Endothelial cell of umbilical vein (primary cell): ENCODE results near the gene RNF217. TPM values are rescaled to one million over a fixed set of nuclear protein-coding genes. Genes with fewer than 3 reads are reported as not detected.

Experiments
- BruUV-seq: library from RNA; stranded (reverse); fragments of 400-500 nt; replicated peaks from 2 replicates; lab custom pipeline; 2021; lab: Mats Ljungman, UMichigan
- CTCF ChIA-PET: fragments of 300-600, 350-600 bp; sonication (Branson Sonifier 250); formaldehyde crosslinking; loops from one replicate; lab custom pipeline; 2021; ENCODE audit warnings: antibody characterized with exemption, inconsistent platforms; lab: Charles Lee
- POLR2A ChIA-PET: fragments of 300-600, 350-600 bp; sonication (Branson Sonifier 250); formaldehyde crosslinking; loops from one replicate; lab custom pipeline; 2021; ENCODE audit warnings: antibody characterized with exemption, inconsistent platforms; lab: Charles Lee
- DNase-seq: peaks from one replicate; pipeline ENCODE4 v3.0.0-alpha.2; 2011; ENCODE audit warnings: low read depth, low spot score
- FAIRE-seq: peaks from 2 replicates; lab custom pipeline; 2011; peaks lifted over from hg19 to GRCh38; lab: Jason Lieb, UNC
- H2AFZ ChIP-seq: 2 replicates; pipeline ENCODE4 v1.6.0; 2012; ENCODE audit warnings: low read depth, low read length, control low read depth, inconsistent platforms
- H3K27ac ChIP-seq: 2 replicates; pipeline ENCODE4 v1.5.1; 2011; ENCODE audit warnings: low read depth, mild to moderate bottlenecking, control low read depth, low read length, moderate library complexity; ENCODE audit not compliant: insufficient read depth
- H3K27me3 ChIP-seq, 2 experiments: 2 replicates each; pipeline versions ENCODE4 v1.6.0 to v1.6.1; 2011; ENCODE audit warnings: low read length in 2 of 2, mixed read lengths in 1 of 2; ENCODE audit not compliant: control insufficient read depth in 2 of 2, insufficient read depth in 2 of 2
- H3K36me3 ChIP-seq, 2 experiments: 2 replicates in 1 of 2; 3 replicates in 1 of 2; pipeline ENCODE4 v1.5.1; 2011; ENCODE audit warnings: low read length in 2 of 2, mild to moderate bottlenecking in 1 of 2, moderate library complexity in 1 of 2; ENCODE audit not compliant: control insufficient read depth in 2 of 2, insufficient read depth in 2 of 2; ENCODE audit errors: extremely low read depth in 1 of 2
- H3K4me1 ChIP-seq: 3 replicates; pipeline ENCODE4 v1.5.1; 2011; ENCODE audit warnings: mild to moderate bottlenecking, low read length; ENCODE audit not compliant: control insufficient read depth, insufficient read depth; ENCODE audit errors: extremely low read depth
- H3K4me2 ChIP-seq: 2 replicates; pipeline ENCODE4 v1.6.1; 2011; ENCODE audit warnings: low read length, control low read depth, mixed read lengths; ENCODE audit not compliant: insufficient read depth
- H3K4me3 ChIP-seq, 3 experiments: fragments of 200-600 bp in 1 of 3; sonication (generic), shearing (Covaris generic) in 1 of 3; replicated peaks in 1 of 3; 2 replicates each; pipeline ENCODE4 v1.5.1; 2011 to 2016; ENCODE audit warnings: control low read depth in 3 of 3, low read length in 3 of 3, mild to moderate bottlenecking in 2 of 3, inconsistent platforms in 1 of 3, low read depth in 1 of 3, moderate library complexity in 1 of 3; ENCODE audit not compliant: insufficient read depth in 1 of 3
- H3K79me2 ChIP-seq: 2 replicates; pipeline ENCODE4 v1.6.0; 2012; ENCODE audit warnings: low read length, inconsistent platforms; ENCODE audit not compliant: control insufficient read depth, insufficient read depth
- H3K9ac ChIP-seq: replicated peaks from 2 replicates; pipeline ENCODE3; 2011; ENCODE audit warnings: low read length, control low read depth; ENCODE audit not compliant: insufficient read depth; ENCODE audit errors: extremely low read depth
- H3K9me1 ChIP-seq: replicated peaks from 3 replicates; pipeline ENCODE4 v1.6.0; 2011; ENCODE audit warnings: mild to moderate bottlenecking, low read length; ENCODE audit not compliant: control insufficient read depth, insufficient read depth; ENCODE audit errors: extremely low read depth
- H3K9me3 ChIP-seq: replicated peaks from 2 replicates; pipeline ENCODE4 v1.5.1; 2012; ENCODE audit warnings: low read length, inconsistent platforms; ENCODE audit not compliant: control insufficient read depth, insufficient read depth
- H4K20me1 ChIP-seq: replicated peaks from 2 replicates; pipeline ENCODE3; 2011; ENCODE audit warnings: mild to moderate bottlenecking, low read length; ENCODE audit not compliant: control insufficient read depth, insufficient read depth; ENCODE audit errors: extremely low read depth
- EZH2 ChIP-seq: IDR thresholded peaks from 2 replicates; pipeline ENCODE4 v1.6.1; 2012; ENCODE audit warnings: borderline replicate concordance, low read depth, mild to moderate bottlenecking, moderate library complexity, low read length, inconsistent platforms; ENCODE audit not compliant: severe bottlenecking
- FOS ChIP-seq: IDR thresholded peaks from 2 replicates; pipeline ENCODE4 v1.6.1; 2011; ENCODE audit warnings: mild to moderate bottlenecking, low read length, moderate library complexity, borderline replicate concordance; ENCODE audit not compliant: insufficient read depth
- GATA2 ChIP-seq: IDR thresholded peaks from 2 replicates; pipeline ENCODE4 v1.7.0; 2011; ENCODE audit warnings: low read depth, mild to moderate bottlenecking, moderate library complexity, mixed read lengths, low read length; ENCODE audit not compliant: insufficient read length, insufficient read depth
- JUN ChIP-seq: IDR thresholded peaks from 2 replicates; pipeline ENCODE4 v1.6.1; 2011; ENCODE audit warnings: borderline replicate concordance, low read depth; ENCODE audit not compliant: insufficient read length, insufficient read depth
- MYC ChIP-seq: IDR thresholded peaks from one replicate; pipeline ENCODE4 v1.6.1; 2011; ENCODE audit warnings: mild to moderate bottlenecking, low read depth, low read length
- POLR2A ChIP-seq: IDR thresholded peaks from 2 replicates; pipeline ENCODE4 v1.6.1; 2012; ENCODE audit warnings: low read depth, mild to moderate bottlenecking, control low read depth, low read length
- POLR2AphosphoS5 ChIP-seq: IDR thresholded peaks from 2 replicates; pipeline ENCODE4 v1.6.1; 2012; ENCODE audit warnings: low read depth, mild to moderate bottlenecking, control low read depth, low read length, moderate library complexity; ENCODE audit not compliant: insufficient read depth
- dilution Hi-C: fragments of 300-500 bp; cut with MboI; formaldehyde crosslinking; loops from one replicate; pipeline ENCODE4 v1.15.0; 2019; ENCODE audit warnings: low sequenced_read_pairs; ENCODE audit not compliant: extremely low pct_ligation_motif_present
- intact Hi-C: fragments of 100-400 bp; cut with micrococcal nuclease; formaldehyde crosslinking; loops from one replicate; pipeline ENCODE4 v1.10.0; 2022
- polyA plus RNA-seq, 4 experiments: library from polyadenylated mRNA; depleted of rRNA in 3 of 4; stranded (reverse) in 3 of 4; unstranded in 1 of 4; fragments of >200 nt; gene quantifications; 2 replicates each; pipeline versions ENCODE4 v1.2.1 to v1.2.3, GENCODE V29; 2011 to 2012; ENCODE audit warnings: missing spikeins in 1 of 4
- total RNA-seq: library from RNA; stranded (reverse); gene quantifications from 2 replicates; pipeline ENCODE4 v1.2.3, GENCODE V29; 2021
- TF ChIP-seq, protein P1 (sequence below), 2 donors: IDR thresholded peaks; 1 replicate in 1 of 2; 2 replicates in 1 of 2; pipeline ENCODE4 v1.5.1; 2011; ENCODE audit warnings: low read length in 2 of 2, mild to moderate bottlenecking in 2 of 2, moderate library complexity in 2 of 2, control low read depth in 1 of 2, inconsistent platforms in 1 of 2, low read depth in 1 of 2; ENCODE audit not compliant: insufficient read depth in 1 of 2; ENCODE audit errors: extremely low read depth in 1 of 2
- TF ChIP-seq, protein P2 (sequence below): IDR thresholded peaks from 2 replicates; pipeline ENCODE4 v1.6.1; 2011; ENCODE audit not compliant: insufficient read depth, insufficient read length

The RNF217 gene
- total and polyA plus RNA-seq, 2 donors (not counting 3 experiments of a cell fraction or from before 2014, with no cell fraction given), result 8.8 to 32.5 TPM

DNA sequence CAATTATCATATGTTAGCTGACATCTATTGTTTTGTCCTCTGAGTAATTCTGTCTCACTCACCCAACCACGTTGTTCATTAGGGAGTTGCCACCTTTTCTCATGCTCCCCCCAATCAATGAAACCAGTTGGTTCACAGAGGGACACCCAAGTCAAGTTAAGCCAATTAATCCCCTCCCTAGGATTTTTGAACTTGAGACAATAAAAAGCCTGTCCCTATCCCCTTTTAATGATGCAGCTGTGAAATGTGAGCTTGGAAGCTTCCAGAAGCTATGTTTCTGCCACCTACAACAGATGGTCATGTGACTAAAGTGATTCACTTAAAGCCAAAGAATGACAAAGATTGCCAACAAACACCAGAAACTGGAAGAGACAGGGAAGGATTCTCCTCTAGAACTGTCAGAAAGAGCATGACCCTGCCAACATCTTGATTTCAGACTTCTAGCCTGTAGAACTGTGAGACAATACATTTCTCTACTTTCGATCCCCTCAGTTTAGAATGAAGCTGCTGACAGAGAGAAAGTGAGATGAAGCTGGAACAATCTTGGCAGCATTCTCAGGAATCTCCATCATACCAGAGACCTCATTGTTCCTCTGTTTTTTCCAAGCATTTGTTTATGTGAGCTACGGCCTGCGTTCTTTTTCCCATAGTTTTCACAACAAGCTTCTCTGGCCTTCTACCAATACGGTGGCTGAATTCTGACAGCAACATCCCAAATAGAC lies 133.5 kb downstream of the RNF217 start:
- intact Hi-C loops (loop anchor here (5.0 kb wide), 1 partner anchor 73 kb away; no protein-coding TSS in a partner anchor), dilution Hi-C loops (no loop called here)
- CTCF ChIA-PET, result interaction anchor here (0.9 to 4.4 kb wide), 4 partner anchors 8 to 658 kb away, joined by 3 to 23 read pairs (median 4); no protein-coding TSS in a partner anchor
- POLR2A ChIA-PET, result interaction anchor here (0.7 kb wide), 1 partner anchor 132 kb away, joined by 5 read pairs; no protein-coding TSS in a partner anchor
- no peaks in the 10 kb centered on the region for H3K9me3 ChIP-seq
- no peak overlapping the region for H3K4me2 ChIP-seq
- no peaks in the 10 kb centered on the region for H3K36me3 ChIP-seq
- peak; percentile 58 for DNase-seq
- H3K79me2 ChIP-seq, result no peaks in the 10 kb centered on the region
- no peak overlapping the region for H2AFZ ChIP-seq
- peaks cover 3% of the 10 kb centered on the region for H3K4me1 ChIP-seq
- H3K4me3 ChIP-seq, result no peak overlapping the region
- no peaks in the 10 kb centered on the region for H3K27me3 ChIP-seq
- H3K27ac ChIP-seq, result no peak overlapping the region
- no peaks in the 10 kb centered on the region for H3K9me1 ChIP-seq
- TF ChIP-seq POLR2A (no peak), MYC (no peak), FOS (no peak), JUN (no peak), GATA2 (no peak), EZH2 (no peak), POLR2AphosphoS5 (no peak)
- TF ChIP-seq, protein P1, sequence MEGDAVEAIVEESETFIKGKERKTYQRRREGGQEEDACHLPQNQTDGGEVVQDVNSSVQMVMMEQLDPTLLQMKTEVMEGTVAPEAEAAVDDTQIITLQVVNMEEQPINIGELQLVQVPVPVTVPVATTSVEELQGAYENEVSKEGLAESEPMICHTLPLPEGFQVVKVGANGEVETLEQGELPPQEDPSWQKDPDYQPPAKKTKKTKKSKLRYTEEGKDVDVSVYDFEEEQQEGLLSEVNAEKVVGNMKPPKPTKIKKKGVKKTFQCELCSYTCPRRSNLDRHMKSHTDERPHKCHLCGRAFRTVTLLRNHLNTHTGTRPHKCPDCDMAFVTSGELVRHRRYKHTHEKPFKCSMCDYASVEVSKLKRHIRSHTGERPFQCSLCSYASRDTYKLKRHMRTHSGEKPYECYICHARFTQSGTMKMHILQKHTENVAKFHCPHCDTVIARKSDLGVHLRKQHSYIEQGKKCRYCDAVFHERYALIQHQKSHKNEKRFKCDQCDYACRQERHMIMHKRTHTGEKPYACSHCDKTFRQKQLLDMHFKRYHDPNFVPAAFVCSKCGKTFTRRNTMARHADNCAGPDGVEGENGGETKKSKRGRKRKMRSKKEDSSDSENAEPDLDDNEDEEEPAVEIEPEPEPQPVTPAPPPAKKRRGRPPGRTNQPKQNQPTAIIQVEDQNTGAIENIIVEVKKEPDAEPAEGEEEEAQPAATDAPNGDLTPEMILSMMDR (IDR thresholded peaks at IDR 0.05; ENCODE audit: extremely low read depth in 1 of 2, insufficient read depth in 1 of 2, low read depth in 1 of 2, low read length in 2 of 2), result no peak
- TF ChIP-seq, protein P2, sequence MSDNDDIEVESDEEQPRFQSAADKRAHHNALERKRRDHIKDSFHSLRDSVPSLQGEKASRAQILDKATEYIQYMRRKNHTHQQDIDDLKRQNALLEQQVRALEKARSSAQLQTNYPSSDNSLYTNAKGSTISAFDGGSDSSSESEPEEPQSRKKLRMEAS, result no peak
- no peak for FAIRE-seq
- H3K9ac ChIP-seq, result no peak overlapping the region
- BruUV-seq, result no TSS peak
- H4K20me1 ChIP-seq, result no peaks in the 10 kb centered on the region
